Peyer's patch (tissue), 4 donors: ENCODE results near the gene PARP11. TPM values are rescaled to one million over a fixed set of nuclear protein-coding genes. Genes with fewer than 3 reads are reported as not detected.

Experiments
- DNase-seq, 3 donors: peaks; one replicate each; pipeline ENCODE4 v3.0.0-alpha.2; 2017 to 2019
- H3K27ac ChIP-seq, 4 donors: fragments of 200-600 bp; sonication (generic); one replicate each; pipeline ENCODE4 v1.5.1; 2016 to 2019
- H3K27me3 ChIP-seq, 2 donors: fragments of 200-600 bp; sonication (generic); one replicate each; pipeline ENCODE4 v1.5.1; 2019
- H3K36me3 ChIP-seq, 3 donors: fragments of 200-600 bp; sonication (generic); one replicate each; pipeline ENCODE4 v1.5.1; 2016 to 2019
- H3K4me1 ChIP-seq, 4 donors: fragments of 200-600 bp; sonication (generic); one replicate each; pipeline ENCODE4 v1.5.1; 2016 to 2019
- H3K4me3 ChIP-seq, 4 donors: fragments of 200-600 bp; sonication (generic); 1 replicate in 3 of 4; 2 replicates in 1 of 4; pipeline ENCODE4 v1.5.1; 2016 to 2019; ENCODE audit warnings: mild to moderate bottlenecking in 1 of 4
- H3K9me3 ChIP-seq, 4 donors: fragments of 200-600 bp; sonication (generic); one replicate each; pipeline ENCODE4 v1.5.1; 2016 to 2019; ENCODE audit warnings: mild to moderate bottlenecking in 1 of 4
- POLR2A ChIP-seq, 2 donors: fragments of 450-650 bp; IDR thresholded peaks; one replicate each; pipeline ENCODE4 v1.5.1; 2017; ENCODE audit warnings: antibody characterized with exemption in 2 of 2, mild to moderate bottlenecking in 2 of 2, moderate library complexity in 2 of 2
- total RNA-seq, 4 donors: library from RNA; depleted of rRNA; stranded (reverse); fragments of >200 nt; gene quantifications; one replicate each; pipeline ENCODE4 v1.1.0, GENCODE V29; 2016
- TF ChIP-seq, protein P1 (sequence below), 6 experiments: fragments of 450-650 bp in 4 of 6; fragments of 200-600 bp in 2 of 6; sonication (generic) in 1 of 6; IDR thresholded peaks; one replicate each; pipeline ENCODE4 v1.5.1; 2017 to 2019; ENCODE audit warnings: antibody characterized with exemption in 6 of 6, mild to moderate bottlenecking in 3 of 6, moderate library complexity in 1 of 6

PARP11 gene
- 10 to 100 TPM in 1 of 4 donors, 1 to 10 TPM in 3; 5.1 to 28.1 (median 6.9) TPM for total RNA-seq

- TF ChIP-seq, protein P1, sequence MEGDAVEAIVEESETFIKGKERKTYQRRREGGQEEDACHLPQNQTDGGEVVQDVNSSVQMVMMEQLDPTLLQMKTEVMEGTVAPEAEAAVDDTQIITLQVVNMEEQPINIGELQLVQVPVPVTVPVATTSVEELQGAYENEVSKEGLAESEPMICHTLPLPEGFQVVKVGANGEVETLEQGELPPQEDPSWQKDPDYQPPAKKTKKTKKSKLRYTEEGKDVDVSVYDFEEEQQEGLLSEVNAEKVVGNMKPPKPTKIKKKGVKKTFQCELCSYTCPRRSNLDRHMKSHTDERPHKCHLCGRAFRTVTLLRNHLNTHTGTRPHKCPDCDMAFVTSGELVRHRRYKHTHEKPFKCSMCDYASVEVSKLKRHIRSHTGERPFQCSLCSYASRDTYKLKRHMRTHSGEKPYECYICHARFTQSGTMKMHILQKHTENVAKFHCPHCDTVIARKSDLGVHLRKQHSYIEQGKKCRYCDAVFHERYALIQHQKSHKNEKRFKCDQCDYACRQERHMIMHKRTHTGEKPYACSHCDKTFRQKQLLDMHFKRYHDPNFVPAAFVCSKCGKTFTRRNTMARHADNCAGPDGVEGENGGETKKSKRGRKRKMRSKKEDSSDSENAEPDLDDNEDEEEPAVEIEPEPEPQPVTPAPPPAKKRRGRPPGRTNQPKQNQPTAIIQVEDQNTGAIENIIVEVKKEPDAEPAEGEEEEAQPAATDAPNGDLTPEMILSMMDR (IDR thresholded peaks at IDR 0.05), result no peak
- peak; percentile 42 to 65 for TF ChIP-seq POLR2A (IDR thresholded peaks at IDR 0.05)
- no peaks in the 10 kb centered on the region for H3K36me3 ChIP-seq
- no peaks in the 10 kb centered on the region for H3K9me3 ChIP-seq
- peak; percentile 98 to 100 (median 99) for DNase-seq
- H3K27ac ChIP-seq, result peak within 1 kb of the TSS; percentile 85 to 97 (median 91)
- H3K4me3 ChIP-seq, result peak within 1 kb of the TSS; percentile 56 to 78 (median 66)
- H3K4me1 ChIP-seq, result peaks cover 0 to 32% (median 6%) of the 10 kb centered on the region in 4 donors
- H3K27me3 ChIP-seq, result no peaks in the 10 kb centered on the region
Measured at GRCh38 chr12:3872800-3873636, at the start of gene PARP11. Gene PARP11, minus strand, starts transcription at chr12:3873399. Its CDS starts 170 bp downstream, at chr12:3873229.

DNA sequence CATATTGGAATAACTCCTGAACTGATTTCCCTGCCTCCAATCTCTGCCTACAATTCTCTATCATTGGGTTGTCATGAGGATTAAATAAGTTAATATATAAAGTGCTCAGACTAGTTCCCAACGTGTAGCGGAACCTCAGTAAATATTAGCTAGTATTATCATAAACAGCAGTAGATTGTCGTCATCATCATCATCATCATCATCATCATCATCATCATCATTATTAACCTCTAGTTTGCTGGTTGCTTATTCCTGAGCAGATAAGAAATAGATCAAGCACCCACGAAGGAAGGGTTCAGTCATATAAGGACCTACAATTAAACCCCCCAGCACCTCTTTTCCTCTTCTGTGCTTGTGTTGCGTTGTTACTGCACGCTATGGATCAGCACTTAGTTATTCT, 48.8 kb upstream of the PARP11 start:
- no peaks in the 10 kb centered on the region for H3K27me3 ChIP-seq
- no peaks in the 10 kb centered on the region for H3K9me3 ChIP-seq
- H3K4me3 ChIP-seq, result no peak overlapping the region
- no peaks in the 10 kb centered on the region for H3K36me3 ChIP-seq
- no peak for DNase-seq
- no peaks in the 10 kb centered on the region for H3K4me1 ChIP-seq
- TF ChIP-seq, protein P1 (IDR thresholded peaks at IDR 0.05), result no peak
- TF ChIP-seq POLR2A (IDR thresholded peaks at IDR 0.05), result no peak
- no peak overlapping the region for H3K27ac ChIP-seq

DNA sequence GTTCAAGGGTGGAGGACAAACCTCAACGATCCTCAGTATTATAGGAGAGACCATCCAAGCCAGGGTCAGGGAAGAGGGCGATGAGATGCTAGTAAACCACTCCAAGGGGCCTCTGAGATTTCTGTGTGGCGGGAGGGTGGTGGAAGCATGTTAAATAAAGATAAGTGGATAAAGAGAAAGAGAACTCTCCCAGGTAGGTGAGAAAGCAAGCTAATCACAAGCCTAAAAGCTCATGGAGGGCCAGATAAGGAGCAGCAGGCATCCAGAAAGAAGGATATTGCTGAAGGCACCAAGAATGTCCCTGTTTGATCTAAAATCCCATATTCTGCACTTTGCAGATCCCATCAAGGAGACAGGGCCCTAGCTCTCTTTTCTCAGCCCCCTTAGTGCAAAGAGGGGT, 48.3 kb upstream of the PARP11 start:
- no peak for TF ChIP-seq POLR2A (IDR thresholded peaks at IDR 0.05)
- TF ChIP-seq, protein P1 (IDR thresholded peaks at IDR 0.05), result no peak
- H3K27me3 ChIP-seq, result no peaks in the 10 kb centered on the region
- H3K4me3 ChIP-seq, result no peak overlapping the region
- H3K27ac ChIP-seq, result no peak overlapping the region
- no peaks in the 10 kb centered on the region for H3K4me1 ChIP-seq
- H3K36me3 ChIP-seq, result no peaks in the 10 kb centered on the region
- DNase-seq, result no peak
- no peaks in the 10 kb centered on the region for H3K9me3 ChIP-seq

GRCh38 chr12:3921151-3921471, 47.9 kb upstream of the PARP11 start:
- H3K27ac ChIP-seq, result no peak overlapping the region
- no peak for TF ChIP-seq POLR2A (IDR thresholded peaks at IDR 0.05)
- TF ChIP-seq, protein P1 (IDR thresholded peaks at IDR 0.05), result no peak
- H3K4me3 ChIP-seq, result no peak overlapping the region
- no peaks in the 10 kb centered on the region for H3K4me1 ChIP-seq
- no peaks in the 10 kb centered on the region for H3K27me3 ChIP-seq
- H3K36me3 ChIP-seq, result no peaks in the 10 kb centered on the region
- H3K9me3 ChIP-seq, result no peaks in the 10 kb centered on the region
- DNase-seq, result no peak

DNA sequence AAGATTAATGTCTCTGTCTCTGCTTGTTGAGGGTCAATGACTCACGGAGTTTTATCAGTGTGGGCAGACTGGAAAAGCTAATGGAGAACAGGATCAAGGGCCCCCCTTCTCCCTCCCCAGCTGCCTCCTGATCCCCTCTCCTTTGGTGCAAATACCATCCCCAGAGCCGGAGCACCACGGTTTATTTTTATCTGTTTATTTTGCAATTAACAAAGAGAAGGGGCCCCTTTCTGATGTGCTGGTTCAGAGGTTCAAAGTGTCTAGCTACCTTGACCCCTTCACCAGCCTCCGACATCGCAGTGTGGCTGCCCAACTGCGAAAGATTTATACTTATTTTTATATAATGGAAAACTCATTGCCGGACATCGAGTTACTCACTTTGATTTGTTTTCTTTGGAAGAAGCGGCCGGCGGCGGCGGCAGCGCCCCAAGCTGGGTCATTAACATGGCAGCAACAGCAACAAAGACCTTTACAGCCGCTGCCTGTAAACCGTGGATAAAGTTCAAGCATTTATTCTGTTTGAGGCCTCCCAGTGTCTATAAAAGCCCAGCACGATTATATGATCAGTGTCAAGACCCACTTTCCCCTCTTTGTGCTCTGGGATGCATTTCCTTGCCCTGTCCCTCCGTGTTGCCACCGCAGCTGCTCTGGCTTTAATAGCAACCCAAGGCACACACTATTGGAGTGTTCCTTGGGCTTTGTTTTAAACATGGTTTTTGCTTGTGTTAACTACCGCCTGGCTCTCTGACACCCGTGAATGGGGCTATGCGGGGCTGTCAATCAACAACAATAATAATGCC, 47.4 kb upstream of the PARP11 start:
- Histone ChIP-seq H3K36me3 (no peaks in the 10 kb centered on the region), H3K27ac (no peak overlapping the region), H3K4me3 (no peak overlapping the region), H3K9me3 (no peaks in the 10 kb centered on the region), H3K4me1 (no peaks in the 10 kb centered on the region), H3K27me3 (no peaks in the 10 kb centered on the region)
- DNase-seq, result no peak
- no peak for TF ChIP-seq POLR2A (IDR thresholded peaks at IDR 0.05)
- TF ChIP-seq, protein P1 (IDR thresholded peaks at IDR 0.05), result no peak
